H1 (cell line): ENCODE results near the gene PSG1.
"Not testable (repeated sequence)": the region's sequence is repeated elsewhere in the genome, so short reads cannot be mapped to it uniquely, and the experiment has no call there.

ENCODE experiments used
- EP300 ChIP-seq, 2 experiments: IDR thresholded peaks; 1 replicate in 1 of 2; 2 replicates in 1 of 2; pipeline ENCODE4 v1.6.1; 2011 to 2012; ENCODE audit warnings: low read depth in 2 of 2, low read length in 2 of 2, mild to moderate bottlenecking in 2 of 2, borderline replicate concordance in 1 of 2, inconsistent platforms in 1 of 2, moderate library complexity in 1 of 2
- FOSL1 ChIP-seq: IDR thresholded peaks from 2 replicates; pipeline ENCODE4 v1.6.1; 2011; ENCODE audit warnings: mild to moderate bottlenecking, low read depth, low read length, moderate library complexity; ENCODE audit not compliant: insufficient read depth
- HDAC2 ChIP-seq, 2 experiments: fragments of 300-600 bp in 1 of 2; sonication (generic) in 1 of 2; IDR thresholded peaks; 2 replicates each; pipeline ENCODE4 v1.6.1; 2011 to 2012; ENCODE audit warnings: low read depth in 2 of 2, low read length in 2 of 2, mild to moderate bottlenecking in 2 of 2, moderate library complexity in 2 of 2, borderline replicate concordance in 1 of 2, inconsistent platforms in 1 of 2
- JUND ChIP-seq: IDR thresholded peaks from 2 replicates; pipeline ENCODE4 v1.6.1; 2011; ENCODE audit warnings: mild to moderate bottlenecking, improper control_type of control experiment, low read length
- KDM5A ChIP-seq: fragments of 200-600 bp; IDR thresholded peaks from 2 replicates; pipeline ENCODE4 v1.7.1; 2012; ENCODE audit warnings: mild to moderate bottlenecking, low read length, inconsistent platforms, mixed read lengths
- MAFK ChIP-seq: IDR thresholded peaks from 2 replicates; pipeline ENCODE4 v1.6.1; 2012; ENCODE audit warnings: low read depth, mild to moderate bottlenecking, improper control_type of control experiment, low read length
- RNF2 ChIP-seq: fragments of 200-900, 300-1000 bp; sonication (generic); IDR thresholded peaks from 2 replicates; pipeline ENCODE4 v1.7.1; 2016; ENCODE audit warnings: borderline replicate concordance, low read depth, mild to moderate bottlenecking, antibody characterized with exemption, low read length; ENCODE audit not compliant: poor library complexity, severe bottlenecking; ENCODE audit errors: missing control alignments
- SIN3A ChIP-seq, 2 experiments: IDR thresholded peaks in 1 of 2; conservative IDR thresholded peaks in 1 of 2; 2 replicates each; pipeline ENCODE4 v1.6.1; 2011 to 2012; ENCODE audit warnings: low read length in 2 of 2, improper control_type of control experiment in 1 of 2, low read depth in 1 of 2, mild to moderate bottlenecking in 1 of 2
- SIRT6 ChIP-seq: IDR thresholded peaks from one replicate; pipeline ENCODE4 v1.7.1; 2012; ENCODE audit warnings: low read length, inconsistent platforms
- TCF12 ChIP-seq: IDR thresholded peaks from 2 replicates; pipeline ENCODE4 v1.6.1; 2011; ENCODE audit warnings: low read depth, mild to moderate bottlenecking, low read length
- ZNF274 ChIP-seq: IDR thresholded peaks from 2 replicates; pipeline ENCODE4 v1.7.0; 2012; ENCODE audit warnings: low read length, borderline replicate concordance; ENCODE audit errors: extremely low read depth
- TF ChIP-seq, protein P1 (sequence below), 3 experiments: IDR thresholded peaks; 1 replicate in 2 of 3; 2 replicates in 1 of 3; pipeline versions ENCODE4 v1.5.1 to v1.6.1; 2011; ENCODE audit warnings: low read length in 3 of 3, mild to moderate bottlenecking in 3 of 3, inconsistent platforms in 2 of 3, low read depth in 1 of 3, moderate library complexity in 1 of 3; ENCODE audit not compliant: insufficient read depth in 1 of 3; ENCODE audit errors: control extremely low read depth in 1 of 3
- TF ChIP-seq, protein P2 (sequence below): IDR thresholded peaks from 2 replicates; pipeline ENCODE4 v1.6.1; 2011; ENCODE audit warnings: low read depth, mild to moderate bottlenecking, low read length; ENCODE audit not compliant: insufficient read depth

DNA sequence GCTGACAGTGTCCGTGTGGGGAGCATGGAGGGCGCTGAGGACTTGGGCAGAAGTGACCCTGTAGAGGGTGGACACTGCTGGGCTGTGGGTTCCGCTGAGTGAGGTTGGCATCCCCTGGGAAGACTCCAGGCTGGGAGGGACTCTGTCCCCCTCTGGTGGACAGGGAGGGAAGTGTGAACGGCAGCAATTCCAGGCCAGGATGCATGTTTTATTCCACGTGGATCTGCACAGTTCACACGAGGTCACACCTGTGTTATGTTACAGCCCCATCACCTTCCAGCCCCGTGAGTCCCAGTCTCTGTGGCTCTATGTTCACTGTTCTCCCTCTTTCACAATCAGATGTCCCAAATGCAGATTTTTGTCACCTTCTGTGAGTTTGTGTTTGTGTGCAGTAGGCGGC lies 1.8 kb upstream of the PSG1 start:
- TF ChIP-seq JUND; ZNF274; SIN3A (conservative IDR thresholded peaks at IDR 0.05 in 1 of 2, IDR thresholded peaks at IDR 0.05 in 1 of 2; ENCODE audit: low read depth in 1 of 2, low read length in 2 of 2); EP300 (IDR thresholded peaks at IDR 0.05; ENCODE audit: borderline replicate concordance in 1 of 2, low read depth in 2 of 2, low read length in 2 of 2); HDAC2 (IDR thresholded peaks at IDR 0.05; ENCODE audit: borderline replicate concordance in 1 of 2, low read depth in 2 of 2, low read length in 2 of 2); RNF2; MAFK; SIRT6; FOSL1; TCF12; KDM5A: not testable (repeated sequence)
- TF ChIP-seq, protein P1, sequence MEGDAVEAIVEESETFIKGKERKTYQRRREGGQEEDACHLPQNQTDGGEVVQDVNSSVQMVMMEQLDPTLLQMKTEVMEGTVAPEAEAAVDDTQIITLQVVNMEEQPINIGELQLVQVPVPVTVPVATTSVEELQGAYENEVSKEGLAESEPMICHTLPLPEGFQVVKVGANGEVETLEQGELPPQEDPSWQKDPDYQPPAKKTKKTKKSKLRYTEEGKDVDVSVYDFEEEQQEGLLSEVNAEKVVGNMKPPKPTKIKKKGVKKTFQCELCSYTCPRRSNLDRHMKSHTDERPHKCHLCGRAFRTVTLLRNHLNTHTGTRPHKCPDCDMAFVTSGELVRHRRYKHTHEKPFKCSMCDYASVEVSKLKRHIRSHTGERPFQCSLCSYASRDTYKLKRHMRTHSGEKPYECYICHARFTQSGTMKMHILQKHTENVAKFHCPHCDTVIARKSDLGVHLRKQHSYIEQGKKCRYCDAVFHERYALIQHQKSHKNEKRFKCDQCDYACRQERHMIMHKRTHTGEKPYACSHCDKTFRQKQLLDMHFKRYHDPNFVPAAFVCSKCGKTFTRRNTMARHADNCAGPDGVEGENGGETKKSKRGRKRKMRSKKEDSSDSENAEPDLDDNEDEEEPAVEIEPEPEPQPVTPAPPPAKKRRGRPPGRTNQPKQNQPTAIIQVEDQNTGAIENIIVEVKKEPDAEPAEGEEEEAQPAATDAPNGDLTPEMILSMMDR (IDR thresholded peaks at IDR 0.05; ENCODE audit: control extremely low read depth in 1 of 3, insufficient read depth in 1 of 3, low read depth in 1 of 3, low read length in 3 of 3) = peak in 2 of 3 experiments; percentile 29 to 34; a peak in 2 of 4 replicates
- TF ChIP-seq, protein P2, sequence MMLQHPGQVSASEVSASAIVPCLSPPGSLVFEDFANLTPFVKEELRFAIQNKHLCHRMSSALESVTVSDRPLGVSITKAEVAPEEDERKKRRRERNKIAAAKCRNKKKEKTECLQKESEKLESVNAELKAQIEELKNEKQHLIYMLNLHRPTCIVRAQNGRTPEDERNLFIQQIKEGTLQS = not testable (repeated sequence)
